DMS153 treated with DMSO at 0.1 percent for 48 hours (cell line): ENCODE data around the gene FGGY.

Source experiments
- DNase-seq: peaks from one replicate; lab custom pipeline; 2025; ENCODE audit not compliant: unreplicated experiment; lab: John Stamatoyannopoulos, UW

The FGGY gene

GRCh38 chr1:59752556-59753414, 455.9 kb downstream of the FGGY start:
- DNase-seq, result no peak

DNA sequence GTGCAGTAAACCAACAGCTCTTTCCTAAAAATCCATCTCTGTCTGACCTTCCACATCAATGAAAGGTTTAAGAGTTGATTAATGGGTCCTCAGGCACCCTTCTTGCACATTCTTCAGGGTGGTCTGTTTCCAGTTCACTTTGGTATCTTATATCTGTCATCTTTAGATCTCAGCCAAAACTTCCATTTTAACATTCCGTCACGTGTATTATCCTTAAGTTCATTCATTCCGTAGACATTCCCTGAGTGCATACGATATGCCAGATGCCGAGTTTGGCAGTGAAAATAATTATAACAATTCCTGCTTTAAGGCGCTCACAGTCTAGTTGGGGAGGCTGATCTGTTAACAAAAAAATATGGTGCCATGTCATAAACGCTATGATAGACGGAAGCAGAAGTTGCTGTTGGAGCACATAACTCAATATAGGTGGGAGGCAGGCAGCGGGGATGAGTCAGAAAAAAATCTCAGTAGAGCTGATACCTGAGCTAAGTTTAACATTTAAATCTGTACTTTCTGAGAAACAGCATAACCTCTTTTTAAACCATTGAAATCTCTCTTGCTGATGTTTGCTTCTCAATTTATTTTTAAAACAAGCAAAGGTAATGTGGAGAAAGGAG, 458.3 kb downstream of the FGGY start:
- no peak for DNase-seq

- no peak for DNase-seq
These were observed 460.4 kb downstream of the FGGY start for GRCh38 chr1:59757197-59757747.

DNA sequence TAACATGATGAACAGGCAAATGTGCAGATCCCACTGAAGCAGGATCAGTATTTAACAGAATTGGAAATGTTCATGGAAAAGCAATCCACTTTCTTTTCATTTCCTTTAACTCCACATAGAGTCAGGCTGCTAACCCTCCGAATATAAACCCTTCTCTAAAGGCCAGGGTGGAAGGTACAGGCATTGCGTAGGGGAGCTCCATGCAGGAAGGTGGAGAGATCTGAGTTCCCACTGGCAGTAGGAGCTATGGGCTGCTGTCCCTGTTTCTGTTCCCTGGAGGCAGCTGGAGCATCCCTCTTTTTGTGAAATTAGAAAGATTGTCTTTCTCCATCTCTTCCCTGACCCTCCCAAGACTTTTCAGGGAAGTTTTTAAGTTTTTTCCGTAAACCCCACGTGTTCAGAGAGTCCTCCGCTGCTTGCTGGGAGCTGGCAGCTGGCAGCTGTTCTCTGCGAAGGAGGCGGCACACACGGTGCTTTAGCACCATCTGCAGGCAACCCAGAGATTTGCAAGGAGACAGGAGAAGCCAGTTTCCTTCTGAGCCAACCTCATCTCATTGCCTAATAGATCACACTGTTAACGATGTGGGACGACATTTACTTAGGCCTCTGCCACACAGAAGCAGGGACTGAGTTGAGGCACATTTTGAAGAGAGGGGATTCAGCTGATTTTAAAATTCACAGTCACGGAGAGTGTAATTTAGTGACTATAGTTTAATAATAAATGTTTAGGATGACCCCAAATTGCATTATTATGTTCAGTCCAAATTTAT, 462.4 kb downstream of the FGGY start:
- peak; percentile 86 for DNase-seq

GRCh38 chr1:59761443-59761842, 464.5 kb downstream of the FGGY start:
- DNase-seq, result no peak

DNA sequence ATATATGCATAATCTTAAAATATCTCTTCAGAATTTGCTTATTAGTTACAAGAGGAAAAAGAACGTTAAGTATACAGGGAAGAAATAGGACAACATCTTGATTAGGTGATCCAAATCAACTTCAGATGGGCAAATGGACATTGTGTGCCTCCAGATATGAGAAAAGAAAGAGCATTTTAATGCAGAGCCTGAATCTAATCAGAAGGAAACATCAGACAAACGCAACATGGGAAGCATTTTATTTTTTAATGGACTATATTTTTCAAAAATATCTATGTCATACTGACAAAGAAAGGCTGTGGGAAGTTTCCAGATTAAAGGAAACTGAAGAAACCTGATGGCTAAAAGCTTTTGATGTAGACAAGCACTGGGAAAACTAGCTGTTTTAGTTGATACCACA, 466.5 kb downstream of the FGGY start:
- no peak for DNase-seq

- peak; percentile 88 for DNase-seq
These were observed 468.3 kb downstream of the FGGY start for GRCh38 chr1:59765011-59765730.

DNA sequence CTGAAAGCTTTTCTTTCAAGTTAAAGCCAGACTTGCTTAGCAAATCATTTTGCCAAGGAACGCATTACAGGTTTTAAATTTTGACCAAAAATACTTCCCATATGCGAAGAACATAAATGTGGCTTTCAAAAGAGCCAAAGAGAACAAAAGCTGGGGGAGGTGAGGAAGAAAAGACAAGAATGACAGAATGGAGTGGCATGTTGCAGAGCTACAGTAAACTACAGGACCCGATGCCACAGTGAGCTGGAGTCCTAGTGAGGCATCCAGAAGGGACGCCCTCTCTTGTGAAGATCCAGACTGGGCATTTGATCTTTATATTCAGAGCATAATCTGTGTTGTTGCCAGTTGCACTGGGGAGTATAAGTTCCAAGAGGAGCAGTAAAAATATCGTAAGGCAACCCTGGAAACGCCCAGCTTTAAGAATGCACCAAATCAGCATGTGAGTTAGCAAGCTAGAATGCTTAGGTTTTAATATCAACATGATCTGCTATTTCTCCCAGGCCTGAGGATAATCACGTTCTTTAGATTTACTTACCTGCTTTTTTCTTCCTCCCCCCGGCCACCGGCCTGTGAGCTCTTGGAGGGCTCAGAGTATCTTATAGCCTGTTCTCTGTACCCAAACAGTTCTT, 469.4 kb downstream of the FGGY start:
- DNase-seq, result no peak

DNA sequence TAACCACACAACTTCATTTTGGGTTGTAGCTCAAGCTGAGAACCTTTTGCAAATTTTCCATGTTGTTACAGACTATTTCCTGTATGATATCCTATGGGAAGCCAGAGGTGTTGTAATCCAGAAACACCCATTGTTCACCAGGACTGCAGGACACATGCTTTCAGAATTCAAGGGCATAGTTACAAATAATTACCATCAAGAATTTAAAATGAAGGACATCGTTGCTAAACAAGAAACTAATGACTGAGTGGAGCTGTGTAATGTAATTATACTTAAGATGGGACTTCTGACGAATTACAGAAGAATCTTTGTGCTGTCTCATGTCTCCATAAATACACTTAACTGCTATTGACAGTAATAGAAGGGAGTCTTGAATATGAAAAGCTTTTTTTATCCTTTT, 470.2 kb downstream of the FGGY start:
- peak; percentile 26 for DNase-seq

- peak; percentile 89 for DNase-seq
These were observed 472.2 kb downstream of the FGGY start for GRCh38 chr1:59768792-59769735.

GRCh38 chr1:59769736-59770095, 472.8 kb downstream of the FGGY start:
- DNase-seq, result no peak

DNA sequence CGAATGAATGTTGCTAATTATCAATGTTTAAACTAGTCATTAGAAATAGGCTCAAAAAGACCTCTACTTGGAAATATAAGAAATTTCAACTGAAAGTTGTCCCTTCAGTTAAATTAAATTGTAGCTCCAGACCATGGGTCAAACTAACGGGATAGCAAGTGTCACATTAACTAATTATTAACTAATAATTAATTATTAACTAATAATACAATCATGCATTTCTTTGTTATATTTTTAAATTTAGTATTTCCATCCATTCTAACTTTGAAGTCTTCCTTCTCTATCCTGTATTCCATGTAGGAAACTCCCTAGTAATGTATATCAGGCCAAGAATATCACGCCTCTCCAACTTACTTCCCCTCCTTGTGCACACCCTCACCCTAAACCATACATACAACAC, 474.5 kb downstream of the FGGY start:
- no peak for DNase-seq

DNA sequence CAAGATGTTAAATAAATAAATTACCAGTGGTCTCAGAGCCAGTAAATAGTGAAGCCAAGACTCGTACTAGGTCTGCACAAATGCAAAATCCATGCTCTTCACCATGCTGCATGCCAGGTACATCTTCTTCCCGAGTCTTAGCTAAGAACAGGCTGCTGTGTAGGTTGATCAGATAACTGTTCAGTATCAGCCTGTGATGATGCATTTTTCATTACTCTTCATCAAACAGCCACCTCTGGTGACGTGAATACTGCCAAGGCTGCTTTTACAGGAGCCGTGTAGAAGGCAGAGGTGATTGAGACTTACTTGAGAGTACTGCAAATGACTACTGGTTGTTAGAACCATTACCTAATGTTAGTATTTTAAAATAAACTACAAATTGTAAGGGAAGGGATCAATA, 478.6 kb downstream of the FGGY start:
- no peak for DNase-seq

- DNase-seq, result no peak
These were observed 480.3 kb downstream of the FGGY start for GRCh38 chr1:59776960-59777852.

DNA sequence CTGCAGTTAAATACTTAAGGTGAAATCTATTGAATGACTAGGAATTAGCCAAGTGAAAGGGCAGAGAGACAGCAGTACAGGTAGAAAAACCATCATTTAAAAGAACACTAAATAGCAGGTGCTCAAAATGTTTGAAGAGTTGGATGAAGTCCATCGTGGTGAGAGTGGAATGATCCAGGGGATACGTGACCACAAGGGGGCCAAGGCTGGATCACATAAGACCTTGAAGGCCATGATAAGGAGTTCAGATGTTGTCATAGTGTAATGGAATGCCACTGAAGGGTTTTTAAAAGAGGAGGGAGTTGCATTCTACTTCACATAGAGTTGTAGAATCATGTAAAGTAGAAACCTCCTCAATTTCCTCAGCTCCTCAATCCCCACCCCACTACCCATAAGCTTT, 483.1 kb downstream of the FGGY start:
- DNase-seq, result no peak

- no peak for DNase-seq
These were observed 491.9 kb downstream of the FGGY start for GRCh38 chr1:59788825-59789224.

- no peak for DNase-seq
These were observed 501.7 kb downstream of the FGGY start for GRCh38 chr1:59798600-59798999.

- DNase-seq, result no peak
These were observed 506.7 kb downstream of the FGGY start for GRCh38 chr1:59803458-59804038.
